ENCODE data around the gene THEMIS.

The THEMIS gene

GRCh38 chr6:127833336-127833735 lies 67.5 kb downstream of the THEMIS start:
- Histone ChIP-seq H3K4me1 (ENCODE audit: control insufficient read depth, insufficient read depth, low read length) (no peaks in the 10 kb centered on the region), H3K36me3 (ENCODE audit: control insufficient read depth in 2 of 2, insufficient read depth in 1 of 2, low read length in 2 of 2) (no peaks in the 10 kb centered on the region), H3K4me3 (ENCODE audit: low read depth, low read length) (no peak overlapping the region), H3K27ac (ENCODE audit: extremely low read depth, low read depth, low read length) (no peak overlapping the region), H3K9me3 (ENCODE audit: control insufficient read depth, insufficient read depth, low read depth, low read length) (no peaks in the 10 kb centered on the region)
- POLR2A ChIA-PET, result no interaction called here
- CTCF ChIA-PET, result no interaction called here
- TF ChIP-seq PRDM10 (tag by site-specific recombination; IDR thresholded peaks at IDR 0.05), result no peak
- TF ChIP-seq ZNF707 (tag by site-specific recombination; IDR thresholded peaks at IDR 0.05), result no peak
- no peak for TF ChIP-seq ZNF544 (tag by site-specific recombination; IDR thresholded peaks at IDR 0.05)
- TF ChIP-seq PRDM2 (tag by site-specific recombination; IDR thresholded peaks at IDR 0.05; ENCODE audit: borderline replicate concordance), result no peak
- no peak for TF ChIP-seq ZNF513 (tag by site-specific recombination; IDR thresholded peaks at IDR 0.05)
- TF ChIP-seq TSHZ1 (tag by site-specific recombination; IDR thresholded peaks at IDR 0.05; ENCODE audit: borderline replicate concordance), result no peak
- no peak for TF ChIP-seq ZNF155 (tag by site-specific recombination; IDR thresholded peaks at IDR 0.05)
- TF ChIP-seq ZBTB44 (tag by site-specific recombination; IDR thresholded peaks at IDR 0.05), result no peak
- no peak for TF ChIP-seq ZNF660 (tag by site-specific recombination; IDR thresholded peaks at IDR 0.05)
- TF ChIP-seq ZNF514 (tag by site-specific recombination; IDR thresholded peaks at IDR 0.05), result no peak
- no peak for TF ChIP-seq REST (tag by site-specific recombination; IDR thresholded peaks at IDR 0.05)
- TF ChIP-seq ZBTB1 (tag by site-specific recombination; IDR thresholded peaks at IDR 0.05), result no peak
- no peak for TF ChIP-seq ZNF398 (tag by site-specific recombination; IDR thresholded peaks at IDR 0.05)
- TF ChIP-seq ZNF561 (tag by site-specific recombination; IDR thresholded peaks at IDR 0.05; ENCODE audit: borderline replicate concordance), result no peak
